K562 (cell line): ENCODE results near the gene YTHDF1. TPM values are rescaled to one million over a fixed set of nuclear protein-coding genes. Genes with fewer than 3 reads are reported as not detected.

Experiments used
- ATAC-seq: fragments of 200-7000 bp; cut with Tn5 transposase; 3 replicates; pipeline ENCODE4 v1.9.1; 2020; ENCODE audit warnings: moderate library complexity
- BruUV-seq: library from RNA; stranded (reverse); fragments of 400-500 nt; replicated peaks from 2 replicates; lab custom pipeline; 2021; lab: Mats Ljungman, UMichigan
- CTCF ChIA-PET: fragments of 300-600 bp; formaldehyde crosslinking; extraction: SDS; loops from one replicate; lab custom pipeline; 2021; ENCODE audit warnings: low intra/inter-chr PET ratio; lab: Yijun Ruan, JAX
- POLR2A ChIA-PET: fragments of 300-600, 350-650 bp; sonication (Branson Sonifier 250); formaldehyde crosslinking; extraction: SDS; loops from one replicate; lab custom pipeline; 2021; ENCODE audit warnings: antibody characterized with exemption, inconsistent platforms; lab: Yijun Ruan, JAX
- DNase-seq, 4 experiments: peaks; one replicate each; pipeline versions ENCODE4 v3.0.0 to v3.0.0-alpha.2; 2011 to 2018; ENCODE audit warnings: low spot score in 3 of 4, mixed read lengths in 3 of 4; ENCODE audit errors: extremely low read depth in 1 of 4
- FAIRE-seq: peaks from 2 replicates; lab custom pipeline; 2011; peaks lifted over from hg19 to GRCh38; lab: Jason Lieb, UNC
- H2AFZ ChIP-seq: 2 replicates; pipeline ENCODE4 v1.6.0; 2011; ENCODE audit warnings: low read depth, low read length, control low read depth, inconsistent platforms
- H3K27ac ChIP-seq: fragments of 200-600 bp; 3 replicates; pipeline ENCODE4 v1.8.0; 2011; ENCODE audit warnings: low read depth, mild to moderate bottlenecking, control low read depth, inconsistent platforms, low read length, moderate library complexity, mixed read lengths; ENCODE audit errors: extremely low read depth
- H3K27me3 ChIP-seq, 2 experiments: fragments of 300-600 bp in 1 of 2; 2 replicates in 1 of 2; 3 replicates in 1 of 2; pipeline versions ENCODE4 v1.6.0 to v1.8.0; 2011; ENCODE audit warnings: inconsistent platforms in 2 of 2, low read length in 2 of 2, mild to moderate bottlenecking in 1 of 2, mixed read lengths in 1 of 2, moderate library complexity in 1 of 2; ENCODE audit not compliant: control insufficient read depth in 2 of 2, insufficient read depth in 2 of 2
- H3K36me3 ChIP-seq: fragments of 300-600 bp; 3 replicates; pipeline ENCODE4 v1.8.0; 2011; ENCODE audit warnings: mild to moderate bottlenecking, low read length, inconsistent platforms; ENCODE audit not compliant: control insufficient read depth, insufficient read depth
- H3K4me1 ChIP-seq, 2 experiments: fragments of 200-600 bp in 1 of 2; replicated peaks in 1 of 2; 2 replicates in 1 of 2; 3 replicates in 1 of 2; pipeline versions ENCODE4 v1.5.1 to v1.8.0; 2011; ENCODE audit warnings: inconsistent platforms in 2 of 2, low read length in 2 of 2, mild to moderate bottlenecking in 1 of 2, mixed read lengths in 1 of 2, moderate library complexity in 1 of 2; ENCODE audit not compliant: control insufficient read depth in 2 of 2, insufficient read depth in 2 of 2
- H3K4me2 ChIP-seq: 2 replicates; pipeline ENCODE4 v1.6.1; 2011; ENCODE audit warnings: low read length, control low read depth, inconsistent platforms, mixed read lengths; ENCODE audit not compliant: insufficient read depth
- H3K4me3 ChIP-seq: fragments of 200-600 bp; sonication (generic), shearing (Covaris generic); 2 replicates; pipeline ENCODE4 v1.5.1; 2016; ENCODE audit warnings: control low read depth, inconsistent platforms
- H3K79me2 ChIP-seq: fragments of 200-600 bp; 3 replicates; pipeline ENCODE4 v1.8.0; 2011; ENCODE audit warnings: low read length, inconsistent platforms; ENCODE audit not compliant: control insufficient read depth, insufficient read depth
- H3K9ac ChIP-seq, 2 experiments: 2 replicates each; pipeline versions ENCODE4 v1.6.0 to v1.6.1; 2011; ENCODE audit warnings: low read depth in 2 of 2, low read length in 2 of 2, control low read depth in 1 of 2, inconsistent platforms in 1 of 2, mild to moderate bottlenecking in 1 of 2, mixed read lengths in 1 of 2; ENCODE audit not compliant: insufficient read depth in 1 of 2
- H3K9me1 ChIP-seq: one replicate; pipeline ENCODE4 v1.6.0; 2011; ENCODE audit warnings: inconsistent platforms, mild to moderate bottlenecking, low read length, moderate library complexity; ENCODE audit not compliant: control insufficient read depth, insufficient read depth
- H3K9me3 ChIP-seq: replicated peaks from 2 replicates; pipeline ENCODE4 v1.5.1; 2011; ENCODE audit warnings: low read depth, low read length, inconsistent platforms; ENCODE audit not compliant: control insufficient read depth, insufficient read depth
- H4K20me1 ChIP-seq: replicated peaks from 2 replicates; pipeline ENCODE4 v1.6.1; 2011; ENCODE audit warnings: low read length, inconsistent platforms, mixed read lengths; ENCODE audit not compliant: control insufficient read depth, insufficient read depth
- DIDO1 ChIP-seq: fragments of 450-650 bp; IDR thresholded peaks from 2 replicates; pipeline ENCODE4 v1.6.1; 2016; ENCODE audit warnings: low read depth, missing biosample characterization, missing genetic modification characterization
- IRF1 ChIP-seq: sonication (generic); formaldehyde crosslinking; IDR thresholded peaks from 2 replicates; pipeline ENCODE4 v1.8.0; 2022; ENCODE audit warnings: missing genetic modification reagents, mild to moderate bottlenecking, borderline replicate concordance
- MEF2D ChIP-seq: conservative IDR thresholded peaks from 2 replicates; pipeline ENCODE4 v1.6.1; 2016; ENCODE audit warnings: low read depth, missing genetic modification characterization, missing compliant biosample characterization
- OTX1 ChIP-seq: fragments of 450-650 bp; formaldehyde crosslinking; IDR thresholded peaks from 2 replicates; pipeline ENCODE4 v1.4.0; 2022; ENCODE audit warnings: mild to moderate bottlenecking
- PHTF2 ChIP-seq: fragments of 250-450 bp; sonication (Bioruptor Pico); IDR thresholded peaks from 2 replicates; pipeline ENCODE4 v1.5.0; 2021; ENCODE audit warnings: mild to moderate bottlenecking
- PYGO2 ChIP-seq: fragments of 450-650 bp; IDR thresholded peaks from 2 replicates; pipeline ENCODE4 v1.6.1; 2016; ENCODE audit warnings: mild to moderate bottlenecking, missing genetic modification characterization, moderate library complexity, missing compliant biosample characterization
- RBM25 ChIP-seq: fragments of 200-400 bp; formaldehyde crosslinking; IDR thresholded peaks from 2 replicates; pipeline ENCODE4 v1.6.1; 2018; ENCODE audit warnings: low read length, low read depth, moderate library complexity; ENCODE audit not compliant: severe bottlenecking
- SAFB ChIP-seq: fragments of 200-400 bp; formaldehyde crosslinking; IDR thresholded peaks from 2 replicates; pipeline ENCODE4 v1.6.1; 2017; ENCODE audit warnings: low read depth, low read length, borderline replicate concordance
- TAF15 ChIP-seq: fragments of 200-400 bp; formaldehyde crosslinking; IDR thresholded peaks from 2 replicates; pipeline ENCODE4 v1.6.1; 2017; ENCODE audit warnings: mild to moderate bottlenecking, low read depth, low read length, moderate library complexity
- TARDBP ChIP-seq: fragments of 450-650 bp; IDR thresholded peaks from 2 replicates; pipeline ENCODE4 v1.6.1; 2016
- TSC22D4 ChIP-seq: fragments of 450-650 bp; IDR thresholded peaks from 2 replicates; pipeline ENCODE4 v1.6.1; 2016; ENCODE audit warnings: missing genetic modification characterization, missing biosample characterization, control low read depth
- ZNF740 ChIP-seq, 3 experiments: fragments of 200-800 bp in 1 of 3; sonication (Bioruptor generic) in 1 of 3; sonication (generic) in 1 of 3; formaldehyde crosslinking in 1 of 3; IDR thresholded peaks; 2 replicates each; pipeline versions ENCODE4 v1.6.1 to v1.8.0; 2016 to 2022; ENCODE audit warnings: mild to moderate bottlenecking in 2 of 3, missing compliant biosample characterization in 2 of 3, missing genetic modification characterization in 2 of 3, missing genetic modification reagents in 1 of 3
- WGBS: fragments of 100-300 bp; shearing (Covaris generic); methylation state at CpG from one replicate; pipeline ENCODE4 v1.1.6; 2016; ENCODE audit warnings: low coverage, mixed read lengths; ENCODE audit not compliant: insufficient coverage; ENCODE audit errors: missing lambda C conversion rate; 5-methylcytosine and 5-hydroxymethylcytosine counted together
- in situ Hi-C: fragments of 300-500 bp; cut with MboI; formaldehyde crosslinking; loops from 4 replicates; pipeline ENCODE4 v1.15.0; 2018; ENCODE audit warnings: inconsistent platforms, mixed read lengths
- intact Hi-C: fragments of 100-400 bp; cut with micrococcal nuclease; formaldehyde crosslinking; loops from 2 replicates; pipeline ENCODE4 v1.14.2; 2022
- polyA plus RNA-seq, 8 experiments: library from polyadenylated mRNA; depleted of rRNA in 4 of 8; stranded (reverse) in 5 of 8; unstranded in 3 of 8; fragments of >200 nt; fragmentation: Nextera tagmentation in 2 of 8; fragmentation: Illumina TruSeq in 1 of 8; extraction: Ambion mirVana in 2 of 8; extraction: Trizol in 1 of 8; gene quantifications; 2 replicates each; pipeline versions ENCODE4 v1.2.1 to v1.2.3, GENCODE V29; 2011 to 2014; ENCODE audit warnings: inconsistent platforms in 1 of 8, missing spikeins in 1 of 8
- total RNA-seq, 7 experiments: library from RNA; depleted of rRNA in 6 of 7; stranded (reverse); fragments of >200 nt in 6 of 7; fragmentation: Illumina TruSeq in 2 of 7; extraction: Trizol in 2 of 7; gene quantifications; 2 replicates each; pipeline versions ENCODE4 v1.2.1 to v1.2.3, GENCODE V29; 2011 to 2021; ENCODE audit warnings: low replicate concordance in 1 of 7

Gene YTHDF1
- total and polyA plus RNA-seq, 9 of the 15 experiments (the other 6 are each of a cell fraction or from before 2014, with no cell fraction given) = 10.1 to 42.4 (median 27.8) TPM

- ChIA-PET POLR2A (interaction anchor here (0.6 kb wide), 3 partner anchors 81 to 319 kb away, joined by 3 to 4 read pairs (median 3); no protein-coding TSS in a partner anchor), CTCF (no interaction called here)
- no peaks in the 10 kb centered on the region for H3K9me3 ChIP-seq
- H3K4me3 ChIP-seq = no peak overlapping the region
- DNase-seq (no peak), FAIRE-seq (no peak), ATAC-seq (no peak)
- H3K36me3 ChIP-seq = no peaks in the 10 kb centered on the region
- no peak overlapping the region for H2AFZ ChIP-seq
- intact Hi-C loops (no loop called here), in situ Hi-C loops (no loop called here)
- peaks cover 0 to 41% of the 10 kb centered on the region in 2 experiments; a peak in 1 of 5 replicates for H3K4me1 ChIP-seq
- WGBS = 3% methylated on average over 21 of the region's 25 CpGs
- no TSS peak for BruUV-seq
- H3K9ac ChIP-seq = peak overlapping the region in 1 of 2 experiments; percentile 9; a peak in 1 of 4 replicates
- no peaks in the 10 kb centered on the region for H3K79me2 ChIP-seq
- TF ChIP-seq PHTF2 (CRISPR knock-in tag) = no peak
- TF ChIP-seq TSC22D4 (tag) = no peak
- no peak for TF ChIP-seq MEF2D
- TF ChIP-seq SAFB = no peak
- TF ChIP-seq IRF1 (CRISPR knock-in tag) = no peak
- no peak for TF ChIP-seq PYGO2 (tag)
- no peak for TF ChIP-seq ZNF740 (CRISPR knock-in tag; IDR thresholded peaks at IDR 0.05)
- no peak for TF ChIP-seq ZNF740 (tag; IDR thresholded peaks at IDR 0.05)
- no peak for TF ChIP-seq DIDO1 (tag)
- TF ChIP-seq OTX1 = no peak
- no peak for TF ChIP-seq TARDBP
- TF ChIP-seq RBM25 = no peak
- TF ChIP-seq TAF15 = no peak
- no peak overlapping the region for H3K4me2 ChIP-seq
- no peaks in the 10 kb centered on the region for H3K9me1 ChIP-seq
- H3K27ac ChIP-seq = no peak overlapping the region
- H4K20me1 ChIP-seq = peaks cover 23% of the 10 kb centered on the region
- peaks cover 48 to 91% of the 10 kb centered on the region in 2 experiments; a peak in 4 of 5 replicates for H3K27me3 ChIP-seq
Measured at GRCh38 chr20:63243604-63244247, 27.8 kb upstream of the YTHDF1 start.
